H1 (cell line): Measurements from ENCODE around the gene TUBA8.

Source experiments
- EGR1 ChIP-seq: IDR thresholded peaks from 2 replicates; pipeline ENCODE4 v1.6.1; 2011; ENCODE audit warnings: low read depth, low read length, borderline replicate concordance
- HDAC6 ChIP-seq: IDR thresholded peaks from one replicate; pipeline ENCODE4 v1.7.1; 2012; ENCODE audit warnings: low read depth, mild to moderate bottlenecking, inconsistent platforms, low read length, moderate library complexity
- JUND ChIP-seq: IDR thresholded peaks from 2 replicates; pipeline ENCODE4 v1.6.1; 2011; ENCODE audit warnings: mild to moderate bottlenecking, improper control_type of control experiment, low read length
- POLR2A ChIP-seq, 2 experiments: IDR thresholded peaks; 1 replicate in 1 of 2; 2 replicates in 1 of 2; pipeline ENCODE4 v1.6.1; 2011; ENCODE audit warnings: low read depth in 2 of 2, low read length in 2 of 2, mild to moderate bottlenecking in 2 of 2; ENCODE audit errors: control extremely low read depth in 1 of 2
- TCF12 ChIP-seq: IDR thresholded peaks from 2 replicates; pipeline ENCODE4 v1.6.1; 2011; ENCODE audit warnings: low read depth, mild to moderate bottlenecking, low read length
- TF ChIP-seq, protein P1 (sequence below), 3 experiments: IDR thresholded peaks; 1 replicate in 2 of 3; 2 replicates in 1 of 3; pipeline versions ENCODE4 v1.5.1 to v1.6.1; 2011; ENCODE audit warnings: low read length in 3 of 3, mild to moderate bottlenecking in 3 of 3, inconsistent platforms in 2 of 3, low read depth in 1 of 3, moderate library complexity in 1 of 3; ENCODE audit not compliant: insufficient read depth in 1 of 3; ENCODE audit errors: control extremely low read depth in 1 of 3

DNA sequence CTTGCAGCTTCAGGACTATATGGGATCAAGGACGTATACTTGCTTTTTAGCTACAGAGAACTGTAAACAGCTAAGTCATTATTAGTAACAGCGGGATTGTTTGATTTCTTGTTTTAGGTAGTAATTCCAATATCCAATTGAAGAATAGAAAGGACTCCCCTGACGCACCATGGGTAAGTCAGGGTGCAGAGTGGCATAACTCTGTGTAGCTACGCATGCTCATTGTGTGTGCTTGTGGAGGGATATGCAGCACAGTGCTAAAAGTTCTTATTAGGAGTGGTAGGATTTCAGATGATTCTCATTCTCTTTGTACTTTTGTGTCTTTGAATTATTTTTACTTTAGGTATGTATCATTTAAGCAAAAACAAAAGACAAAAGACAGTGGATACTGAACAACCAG is 40.6 kb upstream of the TUBA8 start:
- TF ChIP-seq EGR1 (no peak), TCF12 (no peak), HDAC6 (no peak), JUND (no peak), POLR2A (IDR thresholded peaks at IDR 0.05; ENCODE audit: control extremely low read depth in 1 of 2, low read depth in 2 of 2, low read length in 2 of 2) (no peak)
- TF ChIP-seq, protein P1, sequence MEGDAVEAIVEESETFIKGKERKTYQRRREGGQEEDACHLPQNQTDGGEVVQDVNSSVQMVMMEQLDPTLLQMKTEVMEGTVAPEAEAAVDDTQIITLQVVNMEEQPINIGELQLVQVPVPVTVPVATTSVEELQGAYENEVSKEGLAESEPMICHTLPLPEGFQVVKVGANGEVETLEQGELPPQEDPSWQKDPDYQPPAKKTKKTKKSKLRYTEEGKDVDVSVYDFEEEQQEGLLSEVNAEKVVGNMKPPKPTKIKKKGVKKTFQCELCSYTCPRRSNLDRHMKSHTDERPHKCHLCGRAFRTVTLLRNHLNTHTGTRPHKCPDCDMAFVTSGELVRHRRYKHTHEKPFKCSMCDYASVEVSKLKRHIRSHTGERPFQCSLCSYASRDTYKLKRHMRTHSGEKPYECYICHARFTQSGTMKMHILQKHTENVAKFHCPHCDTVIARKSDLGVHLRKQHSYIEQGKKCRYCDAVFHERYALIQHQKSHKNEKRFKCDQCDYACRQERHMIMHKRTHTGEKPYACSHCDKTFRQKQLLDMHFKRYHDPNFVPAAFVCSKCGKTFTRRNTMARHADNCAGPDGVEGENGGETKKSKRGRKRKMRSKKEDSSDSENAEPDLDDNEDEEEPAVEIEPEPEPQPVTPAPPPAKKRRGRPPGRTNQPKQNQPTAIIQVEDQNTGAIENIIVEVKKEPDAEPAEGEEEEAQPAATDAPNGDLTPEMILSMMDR (IDR thresholded peaks at IDR 0.05; ENCODE audit: control extremely low read depth in 1 of 3, insufficient read depth in 1 of 3, low read depth in 1 of 3, low read length in 3 of 3) = no peak
